ENCODE data around the gene TTC7B. TPM values are rescaled to one million over a fixed set of nuclear protein-coding genes. Genes with fewer than 3 reads are reported as not detected.

TTC7B gene
- total and polyA plus RNA-seq, 10 of the 15 experiments (the other 5 are each of a cell fraction or from before 2014, with no cell fraction given): under 0.01 to 1.1 (median 0.26) TPM; not detected in 2

GRCh38 chr14:90608929-90609341 lies 207.3 kb downstream of the TTC7B start (continued):
- TF ChIP-seq, protein P1, sequence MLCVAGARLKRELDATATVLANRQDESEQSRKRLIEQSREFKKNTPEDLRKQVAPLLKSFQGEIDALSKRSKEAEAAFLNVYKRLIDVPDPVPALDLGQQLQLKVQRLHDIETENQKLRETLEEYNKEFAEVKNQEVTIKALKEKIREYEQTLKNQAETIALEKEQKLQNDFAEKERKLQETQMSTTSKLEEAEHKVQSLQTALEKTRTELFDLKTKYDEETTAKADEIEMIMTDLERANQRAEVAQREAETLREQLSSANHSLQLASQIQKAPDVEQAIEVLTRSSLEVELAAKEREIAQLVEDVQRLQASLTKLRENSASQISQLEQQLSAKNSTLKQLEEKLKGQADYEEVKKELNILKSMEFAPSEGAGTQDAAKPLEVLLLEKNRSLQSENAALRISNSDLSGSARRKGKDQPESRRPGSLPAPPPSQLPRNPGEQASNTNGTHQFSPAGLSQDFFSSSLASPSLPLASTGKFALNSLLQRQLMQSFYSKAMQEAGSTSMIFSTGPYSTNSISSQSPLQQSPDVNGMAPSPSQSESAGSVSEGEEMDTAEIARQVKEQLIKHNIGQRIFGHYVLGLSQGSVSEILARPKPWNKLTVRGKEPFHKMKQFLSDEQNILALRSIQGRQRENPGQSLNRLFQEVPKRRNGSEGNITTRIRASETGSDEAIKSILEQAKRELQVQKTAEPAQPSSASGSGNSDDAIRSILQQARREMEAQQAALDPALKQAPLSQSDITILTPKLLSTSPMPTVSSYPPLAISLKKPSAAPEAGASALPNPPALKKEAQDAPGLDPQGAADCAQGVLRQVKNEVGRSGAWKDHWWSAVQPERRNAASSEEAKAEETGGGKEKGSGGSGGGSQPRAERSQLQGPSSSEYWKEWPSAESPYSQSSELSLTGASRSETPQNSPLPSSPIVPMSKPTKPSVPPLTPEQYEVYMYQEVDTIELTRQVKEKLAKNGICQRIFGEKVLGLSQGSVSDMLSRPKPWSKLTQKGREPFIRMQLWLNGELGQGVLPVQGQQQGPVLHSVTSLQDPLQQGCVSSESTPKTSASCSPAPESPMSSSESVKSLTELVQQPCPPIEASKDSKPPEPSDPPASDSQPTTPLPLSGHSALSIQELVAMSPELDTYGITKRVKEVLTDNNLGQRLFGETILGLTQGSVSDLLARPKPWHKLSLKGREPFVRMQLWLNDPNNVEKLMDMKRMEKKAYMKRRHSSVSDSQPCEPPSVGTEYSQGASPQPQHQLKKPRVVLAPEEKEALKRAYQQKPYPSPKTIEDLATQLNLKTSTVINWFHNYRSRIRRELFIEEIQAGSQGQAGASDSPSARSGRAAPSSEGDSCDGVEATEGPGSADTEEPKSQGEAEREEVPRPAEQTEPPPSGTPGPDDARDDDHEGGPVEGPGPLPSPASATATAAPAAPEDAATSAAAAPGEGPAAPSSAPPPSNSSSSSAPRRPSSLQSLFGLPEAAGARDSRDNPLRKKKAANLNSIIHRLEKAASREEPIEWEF (IDR thresholded peaks at IDR 0.05; ENCODE audit: insufficient replicate concordance, low read depth, low read length): peak; percentile 13
- TF ChIP-seq PBX3 (IDR thresholded peaks at IDR 0.05; ENCODE audit: insufficient replicate concordance, low read depth, low read length) (peak; percentile 25), RELA (IDR thresholded peaks at IDR 0.05; ENCODE audit: borderline replicate concordance, partially characterized antibody) (no peak), TCF12 (IDR thresholded peaks at IDR 0.05; ENCODE audit: low read depth, low read length) (0 out of 2 replicates have a peak, but pooled peaks have one; percentile 67), CHD2 (IDR thresholded peaks at IDR 0.05; ENCODE audit: borderline replicate concordance, low read depth, low read length) (no peak), PRDM15 (CRISPR knock-in tag; IDR thresholded peaks at IDR 0.05) (no peak), ZNF24 (IDR thresholded peaks at IDR 0.05) (no peak)
- TF ChIP-seq, protein P2, sequence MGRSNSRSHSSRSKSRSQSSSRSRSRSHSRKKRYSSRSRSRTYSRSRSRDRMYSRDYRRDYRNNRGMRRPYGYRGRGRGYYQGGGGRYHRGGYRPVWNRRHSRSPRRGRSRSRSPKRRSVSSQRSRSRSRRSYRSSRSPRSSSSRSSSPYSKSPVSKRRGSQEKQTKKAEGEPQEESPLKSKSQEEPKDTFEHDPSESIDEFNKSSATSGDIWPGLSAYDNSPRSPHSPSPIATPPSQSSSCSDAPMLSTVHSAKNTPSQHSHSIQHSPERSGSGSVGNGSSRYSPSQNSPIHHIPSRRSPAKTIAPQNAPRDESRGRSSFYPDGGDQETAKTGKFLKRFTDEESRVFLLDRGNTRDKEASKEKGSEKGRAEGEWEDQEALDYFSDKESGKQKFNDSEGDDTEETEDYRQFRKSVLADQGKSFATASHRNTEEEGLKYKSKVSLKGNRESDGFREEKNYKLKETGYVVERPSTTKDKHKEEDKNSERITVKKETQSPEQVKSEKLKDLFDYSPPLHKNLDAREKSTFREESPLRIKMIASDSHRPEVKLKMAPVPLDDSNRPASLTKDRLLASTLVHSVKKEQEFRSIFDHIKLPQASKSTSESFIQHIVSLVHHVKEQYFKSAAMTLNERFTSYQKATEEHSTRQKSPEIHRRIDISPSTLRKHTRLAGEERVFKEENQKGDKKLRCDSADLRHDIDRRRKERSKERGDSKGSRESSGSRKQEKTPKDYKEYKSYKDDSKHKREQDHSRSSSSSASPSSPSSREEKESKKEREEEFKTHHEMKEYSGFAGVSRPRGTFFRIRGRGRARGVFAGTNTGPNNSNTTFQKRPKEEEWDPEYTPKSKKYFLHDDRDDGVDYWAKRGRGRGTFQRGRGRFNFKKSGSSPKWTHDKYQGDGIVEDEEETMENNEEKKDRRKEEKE (IDR thresholded peaks at IDR 0.05): no peak
